GM12875 (cell line): Measurements from ENCODE around the gene TINCR.

ENCODE experiments used
- H3K4me3 ChIP-seq: one replicate; pipeline ENCODE4 v1.5.1; 2011; ENCODE audit warnings: low read depth, low read length, control low read depth
- CTCF ChIP-seq: IDR thresholded peaks from 2 replicates; pipeline ENCODE4 v1.5.1; 2011; ENCODE audit warnings: low read depth, mild to moderate bottlenecking, control low read depth, inconsistent platforms, low read length, moderate library complexity, borderline replicate concordance; ENCODE audit not compliant: insufficient read depth

TINCR gene

GRCh38 chr19:5533257-5533656 lies 34.5 kb downstream of the TINCR start:
- TF ChIP-seq CTCF: no peak

GRCh38 chr19:5530701-5531100 lies 37.1 kb downstream of the TINCR start:
- no peak for TF ChIP-seq CTCF
- no peak overlapping the region for H3K4me3 ChIP-seq

More at GRCh38 chr19:5533257-5533656, 34.5 kb downstream of the TINCR start:
- H3K4me3 ChIP-seq: no peak overlapping the region

- no peak for TF ChIP-seq CTCF
- H3K4me3 ChIP-seq: no peak overlapping the region
These were observed 41.1 kb downstream of the TINCR start for GRCh38 chr19:5526691-5527090.

- H3K4me3 ChIP-seq: no peak overlapping the region
- TF ChIP-seq CTCF: no peak
These were observed 43.7 kb downstream of the TINCR start for GRCh38 chr19:5524081-5524480.

- no peak for TF ChIP-seq CTCF
- no peak overlapping the region for H3K4me3 ChIP-seq
These were observed 45.6 kb downstream of the TINCR start for GRCh38 chr19:5522106-5522505.

GRCh38 chr19:5520501-5520900 lies 47.3 kb downstream of the TINCR start:
- no peak overlapping the region for H3K4me3 ChIP-seq
- TF ChIP-seq CTCF: no peak

- H3K4me3 ChIP-seq: no peak overlapping the region
- TF ChIP-seq CTCF: no peak
These were observed 48.7 kb downstream of the TINCR start for GRCh38 chr19:5519076-5519475.
